Neural cell (in vitro differentiated cells): Measurements from ENCODE around the gene CXCL10.

Experiments
- EZH2 ChIP-seq: fragments of 200-600, 300-800 bp; shearing (Covaris generic), sonication (generic); IDR thresholded peaks from 2 replicates; pipeline ENCODE4 v1.6.1; 2014; ENCODE audit warnings: antibody characterized with exemption, low read length, borderline replicate concordance, mild to moderate bottlenecking; ENCODE audit not compliant: insufficient read depth, poor library complexity, severe bottlenecking
- POLR2AphosphoS5 ChIP-seq: IDR thresholded peaks from 2 replicates; pipeline ENCODE4 v1.6.1; 2012
- SMC3 ChIP-seq: fragments of 450-650 bp; conservative IDR thresholded peaks from 2 replicates; pipeline ENCODE4 v1.6.1; 2014; ENCODE audit warnings: antibody characterized with exemption, mild to moderate bottlenecking, moderate library complexity; ENCODE audit not compliant: poor library complexity
- TF ChIP-seq, protein P1 (sequence below): fragments of 450-650 bp; IDR thresholded peaks from 2 replicates; pipeline ENCODE4 v1.5.1; 2014; ENCODE audit warnings: antibody characterized with exemption, mild to moderate bottlenecking, moderate library complexity; ENCODE audit not compliant: poor library complexity, severe bottlenecking
- TF ChIP-seq, protein P2 (sequence below): IDR thresholded peaks from 2 replicates; pipeline ENCODE4 v1.6.1; 2012; ENCODE audit warnings: borderline replicate concordance

DNA sequence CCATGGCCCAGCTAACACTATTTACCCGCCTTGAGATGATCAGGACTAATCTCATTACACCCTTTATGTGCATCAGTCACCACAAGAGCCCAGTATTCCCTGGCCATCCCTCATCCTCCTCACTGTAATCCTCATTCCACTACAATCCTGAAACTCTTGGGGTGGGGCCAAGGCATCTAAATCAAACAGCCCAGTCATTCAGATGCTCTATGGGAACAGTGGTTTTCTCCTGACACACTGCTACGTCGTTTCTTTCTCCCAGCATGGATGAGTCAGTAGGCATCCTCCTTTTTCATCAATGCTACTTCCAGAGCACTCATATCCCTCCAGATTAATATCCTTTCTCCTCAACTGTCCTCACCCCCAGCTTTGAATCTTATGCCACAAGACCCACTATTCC lies 38.2 kb downstream of the CXCL10 start:
- TF ChIP-seq, protein P1, sequence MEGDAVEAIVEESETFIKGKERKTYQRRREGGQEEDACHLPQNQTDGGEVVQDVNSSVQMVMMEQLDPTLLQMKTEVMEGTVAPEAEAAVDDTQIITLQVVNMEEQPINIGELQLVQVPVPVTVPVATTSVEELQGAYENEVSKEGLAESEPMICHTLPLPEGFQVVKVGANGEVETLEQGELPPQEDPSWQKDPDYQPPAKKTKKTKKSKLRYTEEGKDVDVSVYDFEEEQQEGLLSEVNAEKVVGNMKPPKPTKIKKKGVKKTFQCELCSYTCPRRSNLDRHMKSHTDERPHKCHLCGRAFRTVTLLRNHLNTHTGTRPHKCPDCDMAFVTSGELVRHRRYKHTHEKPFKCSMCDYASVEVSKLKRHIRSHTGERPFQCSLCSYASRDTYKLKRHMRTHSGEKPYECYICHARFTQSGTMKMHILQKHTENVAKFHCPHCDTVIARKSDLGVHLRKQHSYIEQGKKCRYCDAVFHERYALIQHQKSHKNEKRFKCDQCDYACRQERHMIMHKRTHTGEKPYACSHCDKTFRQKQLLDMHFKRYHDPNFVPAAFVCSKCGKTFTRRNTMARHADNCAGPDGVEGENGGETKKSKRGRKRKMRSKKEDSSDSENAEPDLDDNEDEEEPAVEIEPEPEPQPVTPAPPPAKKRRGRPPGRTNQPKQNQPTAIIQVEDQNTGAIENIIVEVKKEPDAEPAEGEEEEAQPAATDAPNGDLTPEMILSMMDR: no peak
- TF ChIP-seq EZH2 (no peak), SMC3 (no peak), POLR2AphosphoS5 (no peak)
- TF ChIP-seq, protein P2, sequence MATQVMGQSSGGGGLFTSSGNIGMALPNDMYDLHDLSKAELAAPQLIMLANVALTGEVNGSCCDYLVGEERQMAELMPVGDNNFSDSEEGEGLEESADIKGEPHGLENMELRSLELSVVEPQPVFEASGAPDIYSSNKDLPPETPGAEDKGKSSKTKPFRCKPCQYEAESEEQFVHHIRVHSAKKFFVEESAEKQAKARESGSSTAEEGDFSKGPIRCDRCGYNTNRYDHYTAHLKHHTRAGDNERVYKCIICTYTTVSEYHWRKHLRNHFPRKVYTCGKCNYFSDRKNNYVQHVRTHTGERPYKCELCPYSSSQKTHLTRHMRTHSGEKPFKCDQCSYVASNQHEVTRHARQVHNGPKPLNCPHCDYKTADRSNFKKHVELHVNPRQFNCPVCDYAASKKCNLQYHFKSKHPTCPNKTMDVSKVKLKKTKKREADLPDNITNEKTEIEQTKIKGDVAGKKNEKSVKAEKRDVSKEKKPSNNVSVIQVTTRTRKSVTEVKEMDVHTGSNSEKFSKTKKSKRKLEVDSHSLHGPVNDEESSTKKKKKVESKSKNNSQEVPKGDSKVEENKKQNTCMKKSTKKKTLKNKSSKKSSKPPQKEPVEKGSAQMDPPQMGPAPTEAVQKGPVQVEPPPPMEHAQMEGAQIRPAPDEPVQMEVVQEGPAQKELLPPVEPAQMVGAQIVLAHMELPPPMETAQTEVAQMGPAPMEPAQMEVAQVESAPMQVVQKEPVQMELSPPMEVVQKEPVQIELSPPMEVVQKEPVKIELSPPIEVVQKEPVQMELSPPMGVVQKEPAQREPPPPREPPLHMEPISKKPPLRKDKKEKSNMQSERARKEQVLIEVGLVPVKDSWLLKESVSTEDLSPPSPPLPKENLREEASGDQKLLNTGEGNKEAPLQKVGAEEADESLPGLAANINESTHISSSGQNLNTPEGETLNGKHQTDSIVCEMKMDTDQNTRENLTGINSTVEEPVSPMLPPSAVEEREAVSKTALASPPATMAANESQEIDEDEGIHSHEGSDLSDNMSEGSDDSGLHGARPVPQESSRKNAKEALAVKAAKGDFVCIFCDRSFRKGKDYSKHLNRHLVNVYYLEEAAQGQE: no peak
